Measurements from ENCODE around the gene COL6A1. TPM values are rescaled to one million over a fixed set of nuclear protein-coding genes. Genes with fewer than 3 reads are reported as not detected.

Gene COL6A1
- total and polyA plus RNA-seq, 2 of the 4 experiments (the other 2 are of a cell fraction): 173 to 1,578 TPM

GRCh38 chr21:45979141-45979631 is 2.4 kb upstream of the COL6A1 start:
- intact Hi-C loops (cut with micrococcal nuclease): loop anchor here (10.0 kb wide), 1 partner anchor 346 kb away; the partner anchor contains the start of genes C21orf58 and PCNT
- H2AK9ac ChIP-seq (replicated peaks; ENCODE audit: low read depth, low read length, poor library complexity): no peak overlapping the region
- peaks cover 3% of the 10 kb centered on the region for H3K9me1 ChIP-seq (ENCODE audit: insufficient read depth, low read length)
- H3K27me3 ChIP-seq (ENCODE audit: control insufficient read depth, insufficient read depth, low read length): no peaks in the 10 kb centered on the region
- WGBS, 2 experiments (ENCODE audit: extremely low coverage in 2 of 2, insufficient read length in 1 of 2): 68% methylated on average over 18 of the region's 20 CpGs; no CpG with 5 or more reads in 1 of the 2 experiments
- H2AK5ac ChIP-seq (ENCODE audit: low read depth, low read length): peak overlapping the region; percentile 75
- no peak overlapping the region for H4K5ac ChIP-seq (ENCODE audit: low read depth, low read length)
- peaks cover 25% of the 10 kb centered on the region for H3K4me1 ChIP-seq (ENCODE audit: control insufficient read depth, insufficient read depth, low read length)
- 0 out of 2 replicates have a peak overlapping the region, but pooled peaks have one; percentile 6 for H2BK120ac ChIP-seq (ENCODE audit: low read depth, low read length)
- no peak overlapping the region for H3K14ac ChIP-seq (replicated peaks; ENCODE audit: low read depth, low read length)
- TF ChIP-seq POLR2A (IDR thresholded peaks at IDR 0.05; ENCODE audit: low read depth, low read length) (no peak), SMC3 (IDR thresholded peaks at IDR 0.05; ENCODE audit: low read depth, low read length) (no peak), BHLHE40 (IDR thresholded peaks at IDR 0.05; ENCODE audit: low read depth, low read length) (no peak), NFE2L2 (IDR thresholded peaks at IDR 0.05; ENCODE audit: low read depth, low read length) (no peak), CHD1 (IDR thresholded peaks at IDR 0.05; ENCODE audit: low read depth, low read length) (no peak), MAFK (IDR thresholded peaks at IDR 0.05; ENCODE audit: low read depth, low read length) (no peak), CEBPB (IDR thresholded peaks at IDR 0.05; ENCODE audit: low read depth, low read length) (no peak), MXI1 (IDR thresholded peaks at IDR 0.05; ENCODE audit: borderline replicate concordance, low read depth, low read length) (no peak), RCOR1 (IDR thresholded peaks at IDR 0.05; ENCODE audit: insufficient replicate concordance, low read length) (no peak), RAD21 (IDR thresholded peaks at IDR 0.05; ENCODE audit: low read length) (no peak), USF2 (IDR thresholded peaks at IDR 0.05; ENCODE audit: low read depth, low read length) (no peak), RFX5 (IDR thresholded peaks at IDR 0.05; ENCODE audit: low read depth, low read length) (no peak), FOS (IDR thresholded peaks at IDR 0.05; ENCODE audit: low read depth, low read length) (no peak), MAZ (IDR thresholded peaks at IDR 0.05; ENCODE audit: borderline replicate concordance, low read depth, low read length) (no peak)
- TF ChIP-seq, protein P1, sequence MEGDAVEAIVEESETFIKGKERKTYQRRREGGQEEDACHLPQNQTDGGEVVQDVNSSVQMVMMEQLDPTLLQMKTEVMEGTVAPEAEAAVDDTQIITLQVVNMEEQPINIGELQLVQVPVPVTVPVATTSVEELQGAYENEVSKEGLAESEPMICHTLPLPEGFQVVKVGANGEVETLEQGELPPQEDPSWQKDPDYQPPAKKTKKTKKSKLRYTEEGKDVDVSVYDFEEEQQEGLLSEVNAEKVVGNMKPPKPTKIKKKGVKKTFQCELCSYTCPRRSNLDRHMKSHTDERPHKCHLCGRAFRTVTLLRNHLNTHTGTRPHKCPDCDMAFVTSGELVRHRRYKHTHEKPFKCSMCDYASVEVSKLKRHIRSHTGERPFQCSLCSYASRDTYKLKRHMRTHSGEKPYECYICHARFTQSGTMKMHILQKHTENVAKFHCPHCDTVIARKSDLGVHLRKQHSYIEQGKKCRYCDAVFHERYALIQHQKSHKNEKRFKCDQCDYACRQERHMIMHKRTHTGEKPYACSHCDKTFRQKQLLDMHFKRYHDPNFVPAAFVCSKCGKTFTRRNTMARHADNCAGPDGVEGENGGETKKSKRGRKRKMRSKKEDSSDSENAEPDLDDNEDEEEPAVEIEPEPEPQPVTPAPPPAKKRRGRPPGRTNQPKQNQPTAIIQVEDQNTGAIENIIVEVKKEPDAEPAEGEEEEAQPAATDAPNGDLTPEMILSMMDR (conservative IDR thresholded peaks at IDR 0.05; ENCODE audit: low read depth, low read length): no peak
- TF ChIP-seq, protein P2, sequence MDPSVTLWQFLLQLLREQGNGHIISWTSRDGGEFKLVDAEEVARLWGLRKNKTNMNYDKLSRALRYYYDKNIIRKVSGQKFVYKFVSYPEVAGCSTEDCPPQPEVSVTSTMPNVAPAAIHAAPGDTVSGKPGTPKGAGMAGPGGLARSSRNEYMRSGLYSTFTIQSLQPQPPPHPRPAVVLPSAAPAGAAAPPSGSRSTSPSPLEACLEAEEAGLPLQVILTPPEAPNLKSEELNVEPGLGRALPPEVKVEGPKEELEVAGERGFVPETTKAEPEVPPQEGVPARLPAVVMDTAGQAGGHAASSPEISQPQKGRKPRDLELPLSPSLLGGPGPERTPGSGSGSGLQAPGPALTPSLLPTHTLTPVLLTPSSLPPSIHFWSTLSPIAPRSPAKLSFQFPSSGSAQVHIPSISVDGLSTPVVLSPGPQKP (IDR thresholded peaks at IDR 0.05; ENCODE audit: borderline replicate concordance, low read depth, low read length): no peak
- ATAC-seq (ENCODE audit: low read depth) (no peak), DNase-seq (no peak)
- no peak overlapping the region for H3K9ac ChIP-seq (ENCODE audit: low read depth, low read length)
- H3K4ac ChIP-seq (ENCODE audit: low read depth, low read length): peak overlapping the region; percentile 32
- no TSS peak for BruUV-seq (replicated peaks)
- H2BK5ac ChIP-seq (ENCODE audit: low read depth, low read length, poor library complexity, severe bottlenecking): no peak overlapping the region
- H3K27ac ChIP-seq (ENCODE audit: insufficient read depth, low read length): no peak overlapping the region
- peaks cover under 1 to 37% of the 10 kb centered on the region in 2 experiments; a peak in 2 of 4 replicates for H3K79me1 ChIP-seq (ENCODE audit: low read depth in 1 of 2, low read length in 2 of 2)
- ChIA-PET CTCF (interaction anchor here (0.6 kb wide), 1 partner anchor 280 kb away, joined by 4 read pairs; no protein-coding TSS in a partner anchor), POLR2A (ENCODE audit: unreplicated experiment) (no interaction called here)
- 0 out of 2 replicates have a peak overlapping the region, but pooled peaks have one; percentile 23 for H4K91ac ChIP-seq (ENCODE audit: insufficient read depth, low read depth, low read length)
- peaks cover 26% of the 10 kb centered on the region for H4K20me1 ChIP-seq (ENCODE audit: insufficient read depth, low read length)
- H2AFZ ChIP-seq (replicated peaks; ENCODE audit: low read length, poor library complexity): peak overlapping the region; percentile 18
- no peak overlapping the region for H3K56ac ChIP-seq (ENCODE audit: extremely low read depth, insufficient read depth, low read length)
- no peak overlapping the region for H4K8ac ChIP-seq (ENCODE audit: low read depth in 2 of 2, low read length in 2 of 2)
- H3K23ac ChIP-seq (ENCODE audit: low read depth, low read length): no peak overlapping the region
- no peaks in the 10 kb centered on the region for H3K9me3 ChIP-seq (ENCODE audit: control insufficient read depth, insufficient read depth, low read length)
- H3K18ac ChIP-seq (ENCODE audit: low read depth, low read length): no peak overlapping the region
- in situ Hi-C loops (cut with MboI; ENCODE audit: low sequenced_read_pairs): no loop called here
- peak overlapping the region; percentile 84; the same call in 1 of the 3 replicates for H2BK15ac ChIP-seq (ENCODE audit: low read depth, low read length)
- no peak overlapping the region for H3K4me3 ChIP-seq (ENCODE audit: insufficient read depth, low read depth, low read length)
- no peak overlapping the region for H3K4me2 ChIP-seq (ENCODE audit: low read depth, low read length)
- no peak overlapping the region for H2BK20ac ChIP-seq (ENCODE audit: low read depth, low read length)
- peaks cover 17% of the 10 kb centered on the region for H3K36me3 ChIP-seq (ENCODE audit: control insufficient read depth, insufficient read depth, low read length)
- dilution Hi-C loops (cut with HindIII; ENCODE audit: low sequenced_read_pairs, unreplicated experiment): no loop called here

Data from IMR-90 (cell line).